ENCODE results near the gene RPL31. TPM values are rescaled to one million over a fixed set of nuclear protein-coding genes. Genes with fewer than 3 reads are reported as not detected.

RPL31 gene
- total RNA-seq, 1 experiment from 2014 or later = 1,893 TPM

- Histone ChIP-seq H3K27ac (ENCODE audit: insufficient read length, low read depth, low read length) (no peak overlapping the region), H3T11ph (ENCODE audit: low read length) (no peak overlapping the region), H3K4me2 (ENCODE audit: insufficient read depth, insufficient read length, low read length) (no peak overlapping the region), H3K14ac (ENCODE audit: insufficient read depth, low read length) (no peak overlapping the region), H2BK20ac (ENCODE audit: low read depth, low read length, poor library complexity, severe bottlenecking) (no peak overlapping the region), H2AK5ac (ENCODE audit: insufficient read length, low read length) (no peak overlapping the region), H3K79me1 (ENCODE audit: insufficient read depth, low read depth, low read length, poor library complexity, severe bottlenecking) (no peaks in the 10 kb centered on the region), H2AFZ (ENCODE audit: low read length) (no peak overlapping the region), H2BK5ac (ENCODE audit: insufficient read length, low read length) (no peak overlapping the region), H4K8ac (replicated peaks; ENCODE audit: insufficient read length, low read depth, low read length) (no peak overlapping the region), H2BK15ac (ENCODE audit: low read depth, low read length) (no peak overlapping the region), H3K9ac (ENCODE audit: extremely low read depth, insufficient read length, low read length) (no peak overlapping the region), H3K4me1 (ENCODE audit: insufficient read depth, low read length) (no peaks in the 10 kb centered on the region), H3K18ac (ENCODE audit: insufficient read length, low read depth, low read length) (no peak overlapping the region), H4K91ac (ENCODE audit: insufficient read length, low read depth, low read length) (no peak overlapping the region), H3K23ac (ENCODE audit: insufficient read length, low read depth, low read length) (no peak overlapping the region), H3K56ac (ENCODE audit: insufficient read length, low read depth, low read length) (no peak overlapping the region), H4K5ac (ENCODE audit: insufficient read length, low read depth, low read length) (no peak overlapping the region), H2BK12ac (ENCODE audit: insufficient read length, low read depth, low read length) (no peak overlapping the region), H3K9me3 (ENCODE audit: control insufficient read depth, low read depth, low read length) (no peaks in the 10 kb centered on the region), H2BK120ac (ENCODE audit: low read depth, low read length, poor library complexity, severe bottlenecking) (no peak overlapping the region), H3K23me2 (ENCODE audit: insufficient read length, low read depth, low read length, poor library complexity, severe bottlenecking) (no peaks in the 10 kb centered on the region), H3K79me2 (ENCODE audit: insufficient read depth, low read length) (no peaks in the 10 kb centered on the region), H3K4ac (ENCODE audit: low read depth, low read length) (no peak overlapping the region), H3K27me3 (ENCODE audit: insufficient read depth, low read length) (no peaks in the 10 kb centered on the region), H4K20me1 (ENCODE audit: control insufficient read depth, insufficient read depth, insufficient read length) (no peaks in the 10 kb centered on the region)
- no peak for TF ChIP-seq CTCF (conservative IDR thresholded peaks at IDR 0.05)
- no peak overlapping the region for H3K27ac Mint-ChIP-seq
- no peaks in the 10 kb centered on the region for H3K9me3 Mint-ChIP-seq
- no CpG with 5 or more reads among the region's 9 CpGs for WGBS (ENCODE audit: extremely low coverage, insufficient read length, low lambda C conversion rate)
- H3K27me3 Mint-ChIP-seq (ENCODE audit: low read depth) = no peaks in the 10 kb centered on the region; the same call in 1 of the 2 replicates
- peaks cover 0 to 2% of the 10 kb centered on the region in 2 experiments; a peak in 1 of 4 replicates for H3K4me1 Mint-ChIP-seq
- DNase-seq = no peak
- H3K4me3 Mint-ChIP-seq = no peak overlapping the region
- H3K36me3 Mint-ChIP-seq (ENCODE audit: insufficient read depth in 1 of 3, low read depth in 3 of 3) = no peaks in the 10 kb centered on the region
These were observed 30.9 kb upstream of the RPL31 start for GRCh38 chr2:100971221-100971620.
